Astrocyte (in vitro differentiated cells and primary cell): ENCODE data around the gene CENATAC.

Experiments used
- CTCF ChIP-seq: IDR thresholded peaks from 2 replicates; pipeline ENCODE4 v1.5.1; 2011; ENCODE audit warnings: low read depth, mild to moderate bottlenecking, inconsistent platforms, low read length, moderate library complexity; ENCODE audit not compliant: insufficient read depth
- EZH2 ChIP-seq: IDR thresholded peaks from 2 replicates; pipeline ENCODE4 v1.6.1; 2012; ENCODE audit warnings: mild to moderate bottlenecking, low read length, inconsistent platforms; ENCODE audit not compliant: insufficient read depth

GRCh38 chr11:119018074-119018938, 20.4 kb downstream of the CENATAC start, which contains the start of the genes RPS25 and TRAPPC4:
- TF ChIP-seq CTCF (no peak), EZH2 (no peak)
